GM18502 (cell line): ENCODE results near the gene CARD19.
"Not testable (repeated sequence)": the region's sequence is repeated elsewhere in the genome, so short reads cannot be mapped to it uniquely, and the experiment has no call there.

Experiments
- ATAC-seq: cut with Tn5 transposase; IDR thresholded peaks from one replicate; pipeline ENCODE4 v1.9.1; 2021; ENCODE audit warnings: mild to moderate bottlenecking; ENCODE audit not compliant: unreplicated experiment, poor library complexity

The CARD19 gene

DNA sequence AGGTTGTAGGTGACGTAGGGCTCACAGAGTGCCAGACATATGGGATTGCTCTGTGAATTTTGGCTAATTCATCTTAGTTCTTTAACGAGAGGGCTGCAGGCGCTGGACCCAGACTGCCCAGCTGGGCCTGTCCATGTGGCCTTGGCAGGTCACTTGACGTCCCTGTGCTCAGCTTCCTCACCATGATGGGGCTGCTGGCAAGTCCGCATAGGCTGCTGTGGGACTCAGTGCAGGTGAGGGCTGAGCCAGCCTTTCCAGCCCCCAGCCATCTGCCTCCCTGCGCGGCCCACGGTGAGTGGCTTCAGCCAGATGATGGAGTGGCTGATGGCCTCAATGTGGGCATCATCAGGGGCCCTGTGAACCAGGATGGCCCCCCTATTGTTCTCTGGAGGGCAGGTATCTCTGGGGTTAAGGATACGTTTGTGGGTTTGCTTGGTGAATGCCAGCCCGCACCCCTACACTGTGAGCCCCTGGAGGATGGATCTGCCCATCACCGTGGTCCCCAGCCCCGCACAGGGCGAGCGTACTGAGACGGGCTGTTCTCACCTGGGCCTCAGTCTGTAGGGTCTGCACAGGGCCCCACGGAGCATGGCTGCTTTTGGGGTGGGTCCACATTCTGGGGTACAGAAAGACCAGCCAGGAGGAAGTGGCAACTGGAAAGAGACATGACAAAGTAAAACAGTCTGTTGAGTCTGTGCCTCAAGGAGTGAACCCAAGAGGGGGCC, 3.7 kb downstream of the CARD19 start:
- no peak for ATAC-seq

DNA sequence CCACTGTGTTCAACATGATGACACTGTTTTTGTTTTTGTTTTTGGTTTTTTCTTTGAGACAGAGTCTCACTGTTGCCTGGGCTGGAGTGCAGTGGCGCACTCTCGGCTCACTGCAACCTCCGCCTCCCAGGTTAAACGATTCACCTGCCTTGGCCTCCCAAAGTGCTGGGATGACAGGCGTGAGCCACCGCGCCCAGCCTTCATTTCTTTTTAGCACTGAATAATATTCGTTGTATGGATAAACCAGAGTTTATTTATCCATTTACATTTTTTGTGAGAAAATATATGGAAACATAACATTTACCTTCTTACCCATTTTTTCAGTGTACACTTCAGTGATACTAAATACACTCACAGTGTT, 4.2 kb downstream of the CARD19 start:
- no peak for ATAC-seq

DNA sequence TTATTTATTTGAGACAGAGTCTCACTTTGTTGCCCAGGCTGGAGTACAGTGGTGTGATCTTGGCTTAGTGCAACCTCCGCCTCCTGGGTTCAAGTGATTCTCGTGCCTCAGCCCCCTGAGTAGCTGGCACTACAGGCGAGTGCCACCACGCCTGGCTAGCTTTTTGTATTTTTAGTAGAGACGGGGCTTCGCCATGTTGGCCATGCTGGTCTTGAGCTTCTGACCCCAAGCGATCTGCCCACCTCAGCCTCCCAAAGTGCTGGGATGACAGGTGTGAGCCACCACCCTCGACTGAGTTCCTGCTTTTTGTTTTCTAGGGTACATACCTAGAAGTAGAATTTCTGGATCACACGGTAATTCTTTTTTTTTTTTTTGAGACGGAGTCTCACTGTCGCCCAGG, 5.1 kb downstream of the CARD19 start:
- ATAC-seq = not testable (repeated sequence)

DNA sequence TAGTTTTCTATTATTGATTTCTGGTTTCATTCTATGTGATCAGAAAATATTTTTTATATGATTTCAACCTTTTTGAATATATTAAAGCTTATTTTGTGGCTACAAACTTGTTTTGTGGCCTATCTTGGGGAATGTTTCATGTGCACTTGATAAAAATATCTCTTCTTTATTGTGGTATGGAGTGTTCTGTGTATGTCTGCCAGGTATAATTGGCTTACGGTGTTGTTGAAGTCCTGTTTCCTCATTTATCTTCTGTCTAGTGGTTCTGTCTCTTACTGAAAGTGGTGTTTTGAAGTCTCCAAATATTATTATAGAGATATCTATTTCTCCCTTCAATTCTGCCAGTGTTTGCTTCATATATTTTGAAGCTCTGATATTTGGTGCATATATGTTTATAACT, 9.6 kb downstream of the CARD19 start:
- no peak for ATAC-seq

DNA sequence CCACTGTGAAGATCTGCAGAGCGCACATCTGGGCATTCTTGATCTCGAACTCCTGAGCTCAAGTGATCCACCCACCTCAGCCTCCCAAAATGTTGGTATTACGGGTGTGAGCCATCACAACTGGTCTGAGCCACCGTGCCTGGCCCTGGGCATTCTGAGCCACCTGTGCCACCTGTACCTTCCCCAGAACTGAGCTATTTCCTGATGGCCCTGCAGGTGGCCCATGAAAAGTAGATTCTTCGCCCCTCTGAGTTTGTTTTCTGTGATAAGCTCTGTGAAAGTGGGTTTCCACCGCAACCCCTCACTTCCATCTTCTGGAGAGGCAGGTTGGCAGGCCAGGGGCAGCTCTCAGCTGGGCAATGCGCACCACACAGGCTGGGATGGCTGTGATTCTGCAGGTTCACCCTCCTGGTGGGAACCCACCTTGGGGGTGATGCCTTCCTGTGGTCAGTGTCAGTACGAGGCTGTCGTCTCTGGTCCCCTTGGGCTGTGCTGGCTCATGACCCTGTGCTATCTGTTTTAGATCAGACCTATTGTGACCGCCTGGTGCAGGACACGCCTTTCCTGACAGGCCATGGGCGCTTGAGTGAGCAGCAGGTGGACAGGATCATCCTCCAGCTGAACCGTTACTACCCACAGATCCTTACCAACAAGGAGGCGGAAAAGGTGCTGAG, 11.3 kb downstream of the CARD19 start:
- ATAC-seq = no peak

DNA sequence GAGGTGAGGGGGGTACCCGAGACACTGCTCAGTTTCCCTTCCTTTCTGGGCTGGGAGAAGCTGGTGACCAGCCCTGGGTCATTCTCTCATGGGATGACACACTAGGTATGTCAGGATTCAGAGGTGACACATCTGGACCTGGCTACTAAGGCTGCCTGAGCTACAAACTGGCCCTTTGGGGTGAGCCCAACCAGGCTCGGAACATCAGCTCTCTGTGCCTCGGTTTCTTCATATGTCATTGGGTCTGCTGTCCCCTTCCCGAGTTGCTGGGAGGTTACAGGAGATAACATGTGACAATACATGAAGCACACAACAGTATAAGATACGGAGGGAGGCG, 11.8 kb downstream of the CARD19 start:
- no peak for ATAC-seq

DNA sequence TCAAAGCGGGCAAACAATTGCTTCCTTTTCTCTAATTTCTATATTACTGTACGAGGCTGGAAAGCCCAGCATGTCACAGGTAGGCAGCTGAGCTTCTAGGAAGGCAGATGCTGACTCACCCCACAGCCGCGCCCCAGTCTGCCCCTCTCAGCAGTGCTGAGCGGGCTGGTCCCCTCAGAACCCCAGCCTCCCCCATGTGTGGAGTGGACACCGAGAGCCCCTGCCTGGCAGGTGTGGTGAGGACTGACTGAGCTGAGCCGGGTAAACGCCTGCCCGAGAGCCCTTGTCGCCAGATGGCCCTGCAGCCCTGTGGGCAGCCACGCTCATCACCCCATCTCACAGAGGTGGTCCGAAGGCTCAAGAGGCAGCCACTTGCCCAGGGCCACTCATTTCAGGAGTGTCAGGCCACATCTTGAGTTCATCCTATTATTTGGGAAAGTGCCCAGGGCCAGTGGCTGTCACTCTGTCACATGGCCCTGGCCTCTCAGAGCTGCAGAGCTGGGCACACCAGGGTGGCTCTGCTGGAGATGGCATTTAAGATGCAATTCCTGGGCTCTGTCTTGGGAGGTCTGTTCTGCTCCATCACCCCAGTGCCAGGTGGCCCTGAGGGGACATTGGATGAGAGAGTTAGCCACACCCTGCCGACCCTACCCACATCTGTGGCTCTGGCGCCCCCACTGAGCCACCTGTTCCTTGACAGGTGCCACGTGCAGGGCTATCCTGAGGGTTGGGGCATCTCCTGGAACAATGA, 12.4 kb downstream of the CARD19 start:
- ATAC-seq = no peak

DNA sequence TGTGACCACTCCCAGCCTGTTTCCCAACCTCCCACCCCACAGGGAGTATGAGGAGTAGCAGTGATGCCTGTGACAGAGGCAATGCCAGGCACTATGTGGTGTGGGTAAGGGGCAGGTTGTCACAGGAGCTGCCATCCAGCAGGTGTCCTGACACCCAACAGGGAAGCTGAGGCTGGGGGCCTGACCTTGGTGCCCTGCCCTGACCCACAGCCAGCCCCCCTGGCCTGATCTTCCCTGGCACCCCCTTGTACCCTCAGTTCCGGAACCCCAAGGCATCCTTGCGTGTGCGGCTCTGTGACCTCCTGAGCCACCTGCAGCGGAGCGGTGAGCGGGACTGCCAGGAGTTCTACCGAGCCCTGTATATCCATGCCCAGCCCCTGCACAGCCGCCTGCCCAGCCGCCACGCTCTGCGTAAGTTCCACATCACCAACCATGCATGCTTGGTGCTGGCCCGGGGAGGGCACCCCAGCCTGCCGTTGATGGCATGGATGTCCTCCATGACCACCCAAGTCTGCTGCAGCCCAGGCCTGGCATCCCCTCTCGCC, 14.4 kb downstream of the CARD19 start:
- ATAC-seq = no peak

DNA sequence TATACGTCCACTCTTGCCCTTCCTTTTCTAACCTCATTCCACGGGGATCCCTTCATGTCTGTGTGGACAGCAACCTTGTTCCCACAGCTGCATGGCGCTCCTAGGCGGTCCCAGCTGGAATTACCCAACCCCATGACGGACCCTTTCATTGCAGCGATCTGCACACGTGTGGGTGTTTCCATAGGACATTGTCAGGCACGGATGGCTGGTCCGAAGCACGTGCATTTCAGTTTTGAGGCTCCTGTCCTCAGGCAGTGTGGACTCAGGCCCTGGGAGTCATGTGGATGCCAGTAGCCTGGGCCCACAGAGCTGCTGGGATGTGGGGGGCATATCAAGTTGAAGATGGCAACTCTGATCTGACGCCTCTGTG, 15.0 kb downstream of the CARD19 start:
- ATAC-seq = no peak

DNA sequence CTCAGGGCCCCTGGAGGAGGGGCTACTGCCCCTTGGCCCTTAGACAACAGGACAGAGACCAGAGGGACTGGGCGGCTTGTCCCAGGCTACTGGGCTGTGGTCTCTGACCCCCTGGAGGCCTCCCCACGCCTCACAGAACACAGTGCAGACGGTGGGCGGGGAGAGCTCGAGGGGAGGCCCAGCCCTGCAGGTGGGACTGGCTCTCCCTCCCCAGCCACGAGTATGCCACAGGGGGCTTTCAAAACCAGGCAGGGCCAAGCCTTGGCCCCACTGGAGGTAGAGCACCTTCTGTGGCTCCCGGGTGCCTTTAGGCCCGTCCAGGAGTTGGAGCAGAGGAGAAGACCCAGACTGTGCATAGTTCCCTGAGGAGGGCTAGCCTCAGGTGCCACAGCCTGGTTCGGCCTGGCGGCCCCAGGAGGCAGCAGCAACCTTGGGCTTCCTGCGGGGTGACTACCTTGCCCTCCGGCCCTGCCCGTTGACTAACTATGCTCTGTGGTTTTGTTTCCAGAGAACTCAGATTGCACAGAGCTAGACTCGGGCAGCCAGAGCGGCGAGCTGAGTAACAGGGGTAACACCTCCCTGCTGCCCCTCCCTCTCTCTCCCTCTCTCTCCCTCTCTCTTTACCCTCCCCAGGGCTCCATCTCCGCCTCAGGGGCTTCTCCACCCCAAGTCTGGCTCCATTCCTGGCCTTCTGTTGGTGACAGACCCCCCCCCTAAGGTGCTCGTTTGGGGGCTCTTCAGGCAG, 15.5 kb downstream of the CARD19 start:
- no peak for ATAC-seq

DNA sequence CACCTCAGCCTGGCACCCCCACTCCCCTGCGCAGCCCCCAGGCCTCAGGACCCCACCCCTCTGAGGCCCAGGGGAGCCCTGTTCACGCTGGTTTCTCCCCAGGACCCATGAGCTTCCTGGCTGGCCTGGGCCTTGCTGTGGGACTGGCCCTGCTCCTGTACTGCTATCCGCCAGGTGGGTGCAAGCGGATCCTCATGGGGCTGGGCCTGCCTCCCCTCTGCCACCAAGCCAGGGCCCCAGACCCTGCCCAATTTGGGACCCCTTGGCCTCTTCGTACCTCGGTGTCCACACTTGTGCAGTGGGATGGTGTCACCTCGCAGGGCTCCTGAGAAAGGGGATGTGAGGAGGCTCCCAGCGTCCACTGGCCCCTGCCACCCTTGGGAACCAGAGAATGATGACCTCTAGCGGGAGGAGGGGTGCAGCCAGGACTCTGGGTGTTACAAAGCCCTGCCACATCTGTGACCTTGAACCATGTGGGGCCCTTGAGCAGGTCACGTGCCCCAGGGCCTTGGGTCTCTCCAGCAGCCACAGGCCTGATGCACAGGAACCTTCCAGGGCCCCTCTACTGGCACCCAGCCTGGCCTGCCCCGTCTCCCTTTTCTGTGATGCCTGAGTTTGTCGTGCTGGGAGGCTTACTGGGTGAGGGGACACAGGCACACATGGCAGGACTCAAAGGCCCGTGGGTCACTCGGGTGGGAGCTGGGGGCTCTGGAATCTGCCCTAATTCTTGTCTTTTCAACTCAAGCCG, 16.3 kb downstream of the CARD19 start:
- ATAC-seq = no peak

DNA sequence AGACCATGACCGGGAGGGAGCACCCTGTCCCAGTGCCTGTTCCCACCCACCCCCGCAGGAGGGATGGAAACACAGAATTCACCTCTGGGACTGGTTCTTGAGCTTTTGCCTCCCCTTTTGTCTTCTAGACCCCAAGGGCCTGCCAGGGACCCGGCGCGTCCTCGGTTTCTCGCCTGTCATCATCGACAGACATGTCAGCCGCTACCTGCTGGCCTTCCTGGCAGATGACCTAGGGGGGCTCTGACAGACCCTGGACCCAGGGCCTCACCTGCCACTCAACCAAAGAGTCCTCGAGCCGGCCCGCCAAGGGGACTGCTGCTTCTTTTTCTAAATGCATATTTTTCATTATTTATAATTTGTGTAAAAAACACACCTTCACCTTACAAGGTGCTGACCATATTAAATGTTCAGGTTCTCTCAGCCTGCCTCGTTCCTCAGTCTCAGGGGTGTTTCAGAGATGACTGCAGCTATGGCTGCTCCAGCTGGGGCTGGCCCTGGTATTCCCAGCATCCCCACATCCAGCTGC, 16.9 kb downstream of the CARD19 start:
- no peak for ATAC-seq

DNA sequence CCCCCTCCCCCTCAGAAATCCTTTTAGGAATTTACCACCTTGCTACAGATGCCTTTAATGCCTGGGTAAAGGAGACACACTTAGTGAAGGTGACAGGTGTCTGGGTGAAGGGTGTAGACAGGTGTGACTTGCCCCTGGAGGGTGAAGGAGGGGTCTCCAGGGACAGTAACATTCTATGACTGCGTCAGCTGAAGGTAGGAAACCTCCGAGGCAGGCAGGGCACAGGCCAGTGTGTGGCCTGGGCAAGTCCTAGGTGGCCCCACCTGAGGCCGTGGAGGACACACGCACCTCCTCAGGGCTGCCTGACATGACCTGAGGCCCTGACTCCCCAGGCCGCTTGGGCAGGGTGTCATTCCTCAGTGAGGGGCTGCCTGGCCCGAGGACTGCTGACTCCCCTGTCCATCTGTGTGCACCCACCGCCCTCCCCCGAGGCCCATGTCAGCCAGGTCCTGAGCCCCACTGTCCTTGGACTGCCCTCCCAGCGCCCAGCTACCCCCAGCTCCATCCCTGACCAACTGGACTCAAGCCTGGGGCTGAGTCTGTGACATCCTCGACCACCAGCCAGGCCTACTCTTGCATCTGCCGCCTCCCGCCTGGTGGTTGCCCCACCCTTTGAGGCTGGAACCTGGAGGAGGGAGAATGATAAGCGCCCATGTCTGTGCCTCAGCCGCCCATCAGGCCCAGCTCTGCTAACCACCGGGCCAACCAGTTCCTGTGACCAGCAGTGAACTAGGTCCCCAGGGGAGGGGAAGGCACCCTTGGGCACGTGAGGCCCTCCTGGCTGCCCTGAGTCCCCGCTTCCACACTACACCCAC, 18.4 kb downstream of the CARD19 start:
- no peak for ATAC-seq

DNA sequence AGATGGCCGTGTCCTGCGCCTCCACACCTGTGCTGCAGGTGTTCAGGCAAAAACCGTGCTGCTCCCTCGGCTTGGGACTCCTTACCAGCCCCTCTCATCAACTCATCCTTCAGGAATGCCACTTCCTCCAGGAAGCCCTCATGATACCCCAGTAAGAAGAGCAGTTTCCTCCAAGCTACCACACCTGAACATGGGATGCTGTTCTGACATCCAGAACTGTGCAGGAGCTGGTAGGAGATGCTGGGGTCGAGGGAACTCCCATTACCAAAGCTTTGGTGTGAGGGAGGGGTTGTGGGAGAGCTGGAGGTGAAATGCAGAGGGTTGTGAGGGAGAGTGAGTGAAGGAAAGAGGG, 18.9 kb downstream of the CARD19 start:
- ATAC-seq = no peak

DNA sequence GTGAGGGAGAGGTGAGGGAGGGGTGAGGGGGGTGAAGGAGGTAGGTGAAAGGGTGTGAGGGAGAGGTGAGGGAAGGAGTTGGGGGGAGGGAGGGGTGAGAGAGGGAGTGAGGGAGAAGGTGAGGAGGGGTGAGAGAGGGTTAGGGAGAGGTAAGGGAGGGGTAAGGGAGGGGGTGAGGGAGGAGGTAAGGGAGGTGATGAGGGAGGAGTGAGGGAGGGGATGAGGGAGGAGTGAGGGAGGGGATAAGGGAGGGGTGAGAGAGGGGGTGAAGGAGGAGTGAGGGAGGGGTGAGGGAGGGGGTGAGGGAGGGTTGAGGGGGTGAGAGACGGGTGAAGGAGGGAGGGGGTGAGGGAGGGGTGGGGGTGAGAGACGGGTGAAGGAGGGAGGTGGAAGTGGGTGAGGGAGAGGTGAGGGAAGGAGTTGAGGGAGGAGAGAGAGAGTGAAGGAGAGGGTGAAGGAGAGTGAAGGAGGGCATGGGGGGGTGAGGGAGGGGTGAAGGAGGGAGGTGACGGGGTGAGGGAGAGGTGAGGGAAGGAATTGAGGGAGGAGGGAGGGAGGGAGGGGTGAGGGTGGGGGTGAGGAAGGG, 19.6 kb downstream of the CARD19 start:
- ATAC-seq = no peak

DNA sequence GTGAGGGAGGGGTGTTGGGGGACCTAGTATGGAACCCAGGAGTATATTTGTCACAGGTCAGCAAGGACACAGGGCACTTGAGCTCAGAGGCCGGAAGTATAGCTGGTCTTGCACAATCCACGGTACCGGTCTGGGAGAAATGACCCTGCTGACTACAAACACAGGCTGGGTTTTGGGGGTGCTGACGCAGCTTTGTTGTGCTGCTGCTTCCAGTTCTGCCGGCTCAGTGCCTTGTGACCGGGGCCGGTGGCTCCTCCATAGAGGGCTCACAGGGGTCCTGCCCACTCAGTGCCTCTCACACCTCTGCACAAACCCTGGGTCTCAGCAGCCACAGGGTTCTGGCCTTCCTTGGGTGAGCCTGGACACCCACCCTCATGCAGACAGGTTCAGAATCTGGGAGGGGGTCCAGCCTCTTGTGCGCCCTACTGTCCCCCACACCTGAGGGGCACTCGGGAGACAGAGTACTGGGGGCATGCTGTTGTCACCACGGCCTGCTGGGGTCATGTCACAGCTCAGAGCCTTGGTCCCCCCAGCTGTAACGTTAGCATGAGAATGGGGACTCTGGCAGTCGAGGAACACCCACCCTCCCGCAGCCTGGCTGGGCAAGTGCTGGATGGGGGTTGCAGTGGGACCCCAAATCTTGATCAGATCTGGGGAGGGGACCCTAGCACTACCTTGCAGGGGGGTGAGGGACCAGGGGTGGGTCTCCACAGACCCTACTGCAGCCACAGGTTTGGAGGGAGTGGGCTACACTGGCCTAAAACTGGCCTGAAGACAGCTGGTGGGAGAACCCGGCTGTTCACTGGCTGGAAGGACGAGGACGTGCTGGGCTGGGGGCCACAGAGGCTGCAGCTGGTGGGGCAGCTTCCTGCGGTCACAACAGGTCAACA, 20.3 kb downstream of the CARD19 start:
- no peak for ATAC-seq

DNA sequence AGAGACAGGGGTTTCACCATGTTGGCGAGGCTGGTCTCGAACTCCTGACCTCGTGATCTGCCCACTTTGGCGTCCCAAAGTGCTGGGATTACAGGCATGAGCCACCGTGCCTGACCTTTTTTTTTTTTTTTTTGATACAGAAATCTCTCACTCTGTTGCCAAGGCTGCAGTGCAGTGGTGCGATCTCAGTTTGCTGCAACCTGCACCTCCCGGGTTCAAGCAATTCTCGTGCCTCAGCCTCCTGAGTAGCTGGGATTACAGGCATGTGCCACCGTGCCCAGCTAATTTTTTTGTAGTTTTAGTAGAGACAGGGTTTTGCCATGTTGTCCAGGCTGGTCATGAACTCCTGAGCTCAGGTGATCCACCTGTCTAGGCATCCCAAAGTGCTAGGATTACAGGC, 21.5 kb downstream of the CARD19 start:
- ATAC-seq = not testable (repeated sequence)
